Fibroblast of lung (primary cell): Measurements from ENCODE around the gene FAM107A. TPM values are rescaled to one million over a fixed set of nuclear protein-coding genes. Genes with fewer than 3 reads are reported as not detected.

Experiments used
- DNase-seq, 2 donors: peaks; one replicate each; pipeline versions ENCODE4 v3.0.0 to v3.0.0-alpha.2; 2010; ENCODE audit warnings: low read depth in 2 of 2
- H2AFZ ChIP-seq: 2 replicates; pipeline ENCODE4 v1.5.1; 2012; ENCODE audit warnings: low read length, control low read depth, inconsistent platforms
- H3K27ac ChIP-seq: 2 replicates; pipeline ENCODE4 v1.5.1; 2011; ENCODE audit warnings: low read length, control low read depth; ENCODE audit not compliant: insufficient read depth
- H3K27me3 ChIP-seq: 2 replicates; pipeline ENCODE4 v1.5.1; 2011; ENCODE audit warnings: mild to moderate bottlenecking, low read length; ENCODE audit not compliant: control insufficient read depth, insufficient read depth
- H3K36me3 ChIP-seq: 2 replicates; pipeline ENCODE4 v1.5.1; 2011; ENCODE audit warnings: low read length; ENCODE audit not compliant: control insufficient read depth, insufficient read depth
- H3K4me1 ChIP-seq: 2 replicates; pipeline ENCODE4 v1.5.1; 2011; ENCODE audit warnings: low read length; ENCODE audit not compliant: control insufficient read depth, insufficient read depth; ENCODE audit errors: extremely low read depth
- H3K4me2 ChIP-seq: 2 replicates; pipeline ENCODE4 v1.5.1; 2011; ENCODE audit warnings: low read length, control low read depth; ENCODE audit not compliant: insufficient read depth; ENCODE audit errors: extremely low read depth
- H3K4me3 ChIP-seq, 4 experiments: fragments of 200-600 bp in 1 of 4; sonication (generic) in 1 of 4; replicated peaks in 1 of 4; 2 replicates each; pipeline ENCODE4 v1.5.1; 2011 to 2016; ENCODE audit warnings: low read length in 4 of 4, low read depth in 3 of 4, mild to moderate bottlenecking in 3 of 4, control low read depth in 2 of 4, inconsistent platforms in 1 of 4, mixed read lengths in 1 of 4; ENCODE audit not compliant: insufficient read depth in 1 of 4; ENCODE audit errors: control extremely low read depth in 1 of 4
- H3K79me2 ChIP-seq: 2 replicates; pipeline ENCODE4 v1.5.1; 2012; ENCODE audit warnings: mild to moderate bottlenecking, low read length, inconsistent platforms; ENCODE audit not compliant: control insufficient read depth, insufficient read depth
- H3K9ac ChIP-seq: 2 replicates; pipeline ENCODE4 v1.5.1; 2011; ENCODE audit warnings: mild to moderate bottlenecking, low read length, control low read depth; ENCODE audit not compliant: insufficient read depth
- H3K9me3 ChIP-seq: 2 replicates; pipeline ENCODE4 v1.5.1; 2012; ENCODE audit warnings: low read depth, low read length; ENCODE audit not compliant: control insufficient read depth, insufficient read depth
- H4K20me1 ChIP-seq: 2 replicates; pipeline ENCODE4 v1.5.1; 2011; ENCODE audit warnings: low read length; ENCODE audit not compliant: control insufficient read depth, insufficient read depth; ENCODE audit errors: extremely low read depth
- EZH2 ChIP-seq: IDR thresholded peaks from 2 replicates; pipeline ENCODE4 v1.5.1; 2012; ENCODE audit warnings: low read length, control low read depth, mild to moderate bottlenecking; ENCODE audit errors: missing control alignments
- polyA plus RNA-seq, 2 donors: library from polyadenylated mRNA; depleted of rRNA in 1 of 2; stranded (reverse) in 1 of 2; unstranded in 1 of 2; fragments of >200 nt; gene quantifications; 2 replicates each; pipeline ENCODE4 v1.2.1, GENCODE V29; 2011 to 2012; ENCODE audit warnings: missing spikeins in 1 of 2
- total RNA-seq: library from RNA; depleted of rRNA; stranded (reverse); fragments of >200 nt; gene quantifications from 2 replicates; pipeline ENCODE4 v1.2.1, GENCODE V29; 2014
- TF ChIP-seq, protein P1 (sequence below), 2 donors: IDR thresholded peaks in 1 of 2; conservative IDR thresholded peaks in 1 of 2; 1 replicate in 1 of 2; 2 replicates in 1 of 2; pipeline ENCODE4 v1.5.1; 2011 to 2012; ENCODE audit warnings: low read length in 2 of 2, control low read depth in 1 of 2, inconsistent platforms in 1 of 2, low read depth in 1 of 2, mild to moderate bottlenecking in 1 of 2

The FAM107A gene
- total and polyA plus RNA-seq, 2 donors (not counting 1 experiment from before 2014, with no cell fraction given) = under 0.01 to 0.16 TPM

DNA sequence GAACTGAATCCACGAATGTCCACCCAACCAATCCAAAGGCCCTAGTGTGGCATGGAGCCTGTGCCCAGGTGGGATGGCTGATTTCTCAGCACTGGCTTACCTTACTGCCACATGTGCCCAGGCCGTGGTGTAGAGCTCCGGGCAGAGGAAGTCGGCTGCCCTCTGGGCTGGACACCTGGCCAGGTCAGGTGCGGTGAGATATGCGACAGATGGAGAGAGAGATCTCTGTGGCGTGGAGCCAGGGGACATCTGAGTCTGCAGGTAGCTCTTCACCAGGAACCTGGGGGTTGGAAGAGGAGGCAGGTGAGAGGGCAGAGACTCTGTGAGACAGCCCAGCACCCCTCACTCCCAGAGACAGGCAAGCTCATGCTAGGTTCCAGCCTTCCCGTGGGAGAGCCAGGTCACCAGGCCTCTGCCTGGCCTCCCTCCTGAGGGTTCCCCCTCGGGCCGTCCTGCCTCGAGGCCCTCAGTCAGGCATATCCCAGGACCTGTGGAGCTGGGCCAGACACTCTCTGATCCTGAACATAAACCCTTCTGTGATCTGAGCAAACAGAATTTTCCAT lies 52.8 kb downstream of the FAM107A start:
- peaks cover 4% of the 10 kb centered on the region for H3K4me1 ChIP-seq
- H3K27ac ChIP-seq = no peak overlapping the region
- no peaks in the 10 kb centered on the region for H4K20me1 ChIP-seq
- no peak overlapping the region for H2AFZ ChIP-seq
- H3K9ac ChIP-seq = no peak overlapping the region
- DNase-seq = no peak
- no peaks in the 10 kb centered on the region for H3K9me3 ChIP-seq
- no peaks in the 10 kb centered on the region for H3K27me3 ChIP-seq
- H3K79me2 ChIP-seq = no peaks in the 10 kb centered on the region
- no peak overlapping the region for H3K4me3 ChIP-seq
- no peak overlapping the region for H3K4me2 ChIP-seq
- H3K36me3 ChIP-seq = no peaks in the 10 kb centered on the region
- no peak for TF ChIP-seq EZH2
- TF ChIP-seq, protein P1, sequence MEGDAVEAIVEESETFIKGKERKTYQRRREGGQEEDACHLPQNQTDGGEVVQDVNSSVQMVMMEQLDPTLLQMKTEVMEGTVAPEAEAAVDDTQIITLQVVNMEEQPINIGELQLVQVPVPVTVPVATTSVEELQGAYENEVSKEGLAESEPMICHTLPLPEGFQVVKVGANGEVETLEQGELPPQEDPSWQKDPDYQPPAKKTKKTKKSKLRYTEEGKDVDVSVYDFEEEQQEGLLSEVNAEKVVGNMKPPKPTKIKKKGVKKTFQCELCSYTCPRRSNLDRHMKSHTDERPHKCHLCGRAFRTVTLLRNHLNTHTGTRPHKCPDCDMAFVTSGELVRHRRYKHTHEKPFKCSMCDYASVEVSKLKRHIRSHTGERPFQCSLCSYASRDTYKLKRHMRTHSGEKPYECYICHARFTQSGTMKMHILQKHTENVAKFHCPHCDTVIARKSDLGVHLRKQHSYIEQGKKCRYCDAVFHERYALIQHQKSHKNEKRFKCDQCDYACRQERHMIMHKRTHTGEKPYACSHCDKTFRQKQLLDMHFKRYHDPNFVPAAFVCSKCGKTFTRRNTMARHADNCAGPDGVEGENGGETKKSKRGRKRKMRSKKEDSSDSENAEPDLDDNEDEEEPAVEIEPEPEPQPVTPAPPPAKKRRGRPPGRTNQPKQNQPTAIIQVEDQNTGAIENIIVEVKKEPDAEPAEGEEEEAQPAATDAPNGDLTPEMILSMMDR (conservative IDR thresholded peaks at IDR 0.05 in 1 of 2, IDR thresholded peaks at IDR 0.05 in 1 of 2; ENCODE audit: low read depth in 1 of 2, low read length in 2 of 2) = no peak

DNA sequence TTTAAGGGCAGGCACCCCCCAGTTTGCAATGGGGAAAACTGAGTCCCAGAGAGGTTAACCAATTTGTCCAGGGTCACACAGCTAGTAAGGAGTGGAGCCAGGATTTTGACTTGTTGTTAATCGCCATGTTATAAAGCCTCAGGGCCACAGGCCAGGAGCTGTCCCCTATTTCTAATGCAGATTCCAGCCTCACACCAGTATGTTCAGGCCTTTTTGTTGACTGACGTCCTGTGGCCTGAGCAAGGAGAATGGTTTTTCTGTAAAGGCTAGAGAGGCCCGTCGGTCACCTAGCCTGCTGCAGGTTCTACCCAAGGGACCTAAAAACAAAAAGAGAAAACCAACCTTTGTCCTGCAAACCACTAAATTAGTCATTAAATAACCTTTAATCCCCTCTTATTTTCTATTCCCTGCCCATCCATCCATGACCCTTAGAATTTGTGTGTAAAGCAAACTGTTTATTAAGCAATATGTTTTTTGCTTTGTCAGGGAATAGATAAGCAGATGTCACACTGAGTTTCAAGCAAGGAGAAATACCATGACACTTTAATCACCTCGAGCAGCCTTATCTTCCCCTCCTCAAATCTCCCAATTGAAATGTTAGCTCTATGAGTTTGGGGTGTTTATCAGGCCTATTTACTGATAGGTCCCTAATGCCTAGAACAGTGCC lies 54.3 kb downstream of the FAM107A start:
- Histone ChIP-seq H3K79me2 (no peaks in the 10 kb centered on the region), H3K9ac (no peak overlapping the region), H3K4me1 (peaks cover 4% of the 10 kb centered on the region), H3K27me3 (no peaks in the 10 kb centered on the region), H3K4me3 (no peak overlapping the region), H3K36me3 (no peaks in the 10 kb centered on the region), H4K20me1 (no peaks in the 10 kb centered on the region), H3K9me3 (no peaks in the 10 kb centered on the region), H2AFZ (no peak overlapping the region), H3K27ac (no peak overlapping the region), H3K4me2 (no peak overlapping the region)
- TF ChIP-seq, protein P1 (conservative IDR thresholded peaks at IDR 0.05 in 1 of 2, IDR thresholded peaks at IDR 0.05 in 1 of 2; ENCODE audit: low read depth in 1 of 2, low read length in 2 of 2) = no peak
- no peak for TF ChIP-seq EZH2
- DNase-seq = no peak

DNA sequence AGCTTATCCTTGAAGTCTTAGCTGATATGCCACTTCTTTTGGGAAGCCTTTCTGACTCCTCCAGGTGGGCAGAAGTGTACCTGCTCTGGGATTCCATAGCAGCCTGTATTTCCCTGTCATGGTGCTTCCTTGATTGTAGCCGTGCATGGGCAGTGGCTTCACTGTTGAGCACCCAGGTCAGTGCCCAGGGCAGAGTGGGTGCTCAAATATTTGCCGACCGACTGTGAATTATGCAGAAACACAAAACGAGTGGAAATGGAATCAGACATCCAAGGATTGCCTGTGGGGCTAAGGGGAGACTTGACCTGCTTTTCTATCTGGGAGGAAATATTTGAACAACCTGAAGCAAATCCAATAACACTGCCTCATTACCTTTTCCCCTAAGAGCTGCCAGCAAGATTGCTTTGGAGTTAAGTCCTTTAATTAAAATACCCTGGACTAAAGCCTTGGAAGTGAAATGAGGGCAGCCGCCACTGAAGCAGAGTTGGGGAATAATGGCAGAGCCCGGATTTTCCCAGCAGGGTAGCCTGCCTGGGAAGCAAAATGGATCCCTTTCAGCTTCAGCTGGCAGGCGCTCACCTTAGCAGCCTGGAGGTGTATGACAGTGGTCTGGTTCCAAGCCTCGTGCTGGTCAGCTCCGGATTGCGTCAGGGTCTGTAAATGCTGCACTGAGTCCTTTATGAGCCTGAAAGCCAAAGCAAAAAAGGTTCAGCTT lies 55.1 kb downstream of the FAM107A start:
- Histone ChIP-seq H3K27me3 (no peaks in the 10 kb centered on the region), H4K20me1 (no peaks in the 10 kb centered on the region), H3K79me2 (no peaks in the 10 kb centered on the region), H3K4me2 (no peak overlapping the region), H3K4me3 (no peak overlapping the region), H3K27ac (no peak overlapping the region), H2AFZ (no peak overlapping the region), H3K4me1 (peaks cover 4% of the 10 kb centered on the region), H3K36me3 (no peaks in the 10 kb centered on the region), H3K9me3 (no peaks in the 10 kb centered on the region), H3K9ac (no peak overlapping the region)
- no peak for TF ChIP-seq EZH2
- TF ChIP-seq, protein P1 (conservative IDR thresholded peaks at IDR 0.05 in 1 of 2, IDR thresholded peaks at IDR 0.05 in 1 of 2; ENCODE audit: low read depth in 1 of 2, low read length in 2 of 2) = no peak
- DNase-seq = no peak
